GM10847 (cell line): ENCODE results near the gene ZFR2.

Experiments
- POLR2A ChIP-seq: IDR thresholded peaks from 2 replicates; pipeline ENCODE4 v1.6.1; 2011; ENCODE audit not compliant: insufficient read length; ENCODE audit errors: extremely low read depth

The ZFR2 gene

GRCh38 chr19:3768015-3768747, 100.7 kb downstream of the ZFR2 start:
- no peak for TF ChIP-seq POLR2A

DNA sequence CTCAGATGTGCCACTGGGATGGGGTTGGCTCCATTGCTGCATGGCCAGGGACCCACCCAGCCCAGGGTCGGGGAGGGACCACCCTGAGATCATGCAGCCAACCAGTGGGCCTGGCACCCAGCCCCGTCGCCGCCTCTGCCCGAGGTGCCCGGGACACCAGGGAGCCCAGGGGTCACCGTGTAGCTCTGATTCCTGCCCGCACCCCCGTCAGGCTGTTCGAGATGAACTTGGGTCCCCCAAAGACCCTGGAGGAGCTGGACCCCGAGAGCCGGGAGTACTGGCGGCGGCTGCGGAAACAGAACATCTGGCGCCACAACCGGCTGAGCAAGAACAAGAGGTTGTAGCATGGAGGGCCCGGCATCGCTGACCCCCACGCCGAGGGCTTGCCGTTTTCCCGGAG, 101.8 kb downstream of the ZFR2 start:
- no peak for TF ChIP-seq POLR2A

- no peak for TF ChIP-seq POLR2A
These were observed 102.3 kb downstream of the ZFR2 start for GRCh38 chr19:3766520-3766919.

GRCh38 chr19:3765121-3765520, 103.7 kb downstream of the ZFR2 start:
- no peak for TF ChIP-seq POLR2A

DNA sequence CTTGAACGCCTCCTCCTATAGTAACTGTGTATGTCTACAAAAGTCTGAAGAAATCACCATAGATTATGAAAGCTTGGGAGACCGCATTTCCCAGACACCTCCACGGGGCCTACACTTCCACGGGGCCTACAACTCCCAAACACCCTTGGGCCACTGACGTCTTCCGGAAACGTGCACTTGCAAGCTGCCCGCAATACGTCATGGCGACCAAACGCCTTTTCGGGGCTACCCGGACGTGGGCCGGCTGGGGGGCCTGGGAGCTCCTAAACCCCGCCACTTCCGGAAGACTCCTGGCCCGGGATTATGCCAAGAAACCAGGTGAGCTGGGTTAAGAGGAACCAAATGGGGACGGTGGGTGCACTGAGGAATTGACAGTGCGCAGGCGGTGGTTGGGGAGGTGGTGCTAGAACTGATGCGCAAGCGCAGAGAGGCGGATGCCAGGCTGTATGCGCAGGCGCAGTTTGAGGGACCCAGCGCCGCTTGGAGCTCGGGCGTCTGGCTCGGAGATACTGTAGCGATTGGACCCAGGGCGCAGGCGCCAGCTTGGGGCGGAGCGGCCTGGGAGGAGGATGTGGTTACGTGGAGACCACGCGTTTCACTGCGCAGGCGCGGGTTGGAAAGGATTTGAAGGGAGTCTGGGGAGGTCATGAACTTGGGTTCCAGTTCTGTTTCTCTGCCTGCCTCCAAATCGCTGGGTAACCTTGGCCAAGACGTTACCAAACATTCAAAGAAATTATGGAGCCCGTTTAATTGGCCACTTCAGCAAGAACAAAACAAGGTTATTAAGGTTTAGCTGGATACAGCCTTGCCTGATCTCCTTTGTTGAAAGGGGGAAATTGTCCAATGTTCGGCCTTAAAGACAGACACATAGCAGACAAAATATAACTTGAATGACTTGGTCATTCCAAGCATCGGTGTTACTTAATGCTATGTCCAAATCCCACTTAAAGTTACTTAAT, 106.1 kb downstream of the ZFR2 start, which contains the start of gene MRPL54:
MRPL54 (plus strand) TSS at position 182 of the 959 bp plus-strand sequence; CDS start at position 201, 19 bp downstream.
- TF ChIP-seq POLR2A: peak; percentile 71

- TF ChIP-seq POLR2A: no peak
These were observed 106.7 kb downstream of the ZFR2 start for GRCh38 chr19:3762130-3762473.

DNA sequence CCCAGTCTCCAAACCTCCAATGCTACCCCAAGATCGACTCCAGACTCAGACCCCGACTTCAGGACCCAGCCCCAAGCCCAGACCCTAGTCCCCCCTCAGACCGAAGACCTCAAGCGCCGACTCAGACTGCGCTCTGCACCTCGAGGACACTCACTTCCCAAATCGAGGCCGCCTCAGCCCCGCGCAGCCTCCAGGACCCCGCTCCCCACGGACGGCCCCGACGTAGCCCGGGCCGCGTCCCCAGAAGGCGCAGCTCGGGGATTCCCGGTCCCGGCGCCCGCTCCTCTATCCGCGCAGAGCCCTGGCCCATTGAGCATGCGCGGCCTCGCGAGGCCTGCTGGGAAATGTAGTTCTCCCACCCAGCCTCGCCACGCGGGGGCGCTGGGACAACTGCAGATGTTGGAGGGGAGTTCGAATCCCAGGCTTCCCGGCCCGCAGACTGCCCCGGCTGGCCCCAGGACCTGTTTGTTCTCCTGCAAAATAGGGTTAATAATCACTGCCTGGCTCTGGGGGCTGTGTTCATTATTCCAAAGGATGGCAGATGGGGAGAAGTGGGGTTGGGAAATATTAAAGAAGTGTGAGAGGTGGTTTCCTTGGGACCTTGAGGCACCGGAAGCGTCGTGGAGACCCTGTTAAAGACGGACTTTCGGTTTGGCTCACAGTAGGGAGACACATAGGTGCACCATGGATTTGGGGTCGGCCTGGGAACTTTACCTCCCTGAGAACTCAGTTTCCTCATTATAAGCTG, 107.3 kb downstream of the ZFR2 start, which contains the start of gene APBA3:
APBA3 (minus strand) TSS at position 311 of the 748 bp plus-strand sequence. CDS start 1,428 bp downstream, outside the sequence.
- TF ChIP-seq POLR2A: peak; percentile 90

GRCh38 chr19:3760871-3761361, 107.9 kb downstream of the ZFR2 start:
- TF ChIP-seq POLR2A: no peak

DNA sequence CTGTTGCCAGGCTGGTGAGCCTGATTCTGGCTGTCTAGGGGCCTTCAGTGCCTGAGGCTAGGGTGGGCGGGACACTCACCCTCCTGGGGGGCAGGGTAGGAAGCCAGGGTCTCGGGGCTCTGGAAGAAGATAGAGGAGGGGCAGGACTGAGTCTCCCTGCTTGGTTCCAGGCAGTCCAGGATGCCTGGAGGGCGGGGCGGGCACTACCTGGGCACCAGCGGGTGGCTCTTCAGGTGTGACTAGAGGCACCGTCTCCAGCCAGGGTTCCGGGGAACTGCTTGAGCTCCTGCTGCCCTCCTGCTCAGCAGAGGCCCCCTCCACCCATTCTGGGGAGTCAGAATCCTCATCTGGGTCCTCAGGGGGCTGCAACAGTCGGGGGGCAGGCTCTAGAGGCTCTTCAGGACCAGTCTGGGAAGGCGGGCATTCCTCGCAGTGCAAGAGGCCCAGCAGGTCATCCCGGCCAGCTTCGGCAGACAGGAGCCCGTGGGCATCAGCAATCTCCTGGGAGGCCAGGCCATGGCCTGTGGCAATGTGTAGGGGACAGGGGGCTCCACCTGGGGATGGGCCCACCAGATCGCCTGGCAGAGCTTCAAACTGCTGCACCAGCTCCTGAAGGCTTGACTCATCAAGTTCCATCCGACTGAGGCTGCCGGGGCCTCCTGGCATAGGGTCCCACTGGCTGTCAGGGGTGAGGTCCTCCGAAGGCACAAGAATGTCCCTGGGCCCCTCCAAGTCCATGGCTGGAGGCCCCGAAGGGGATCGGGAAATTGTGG, 109.2 kb downstream of the ZFR2 start:
- no peak for TF ChIP-seq POLR2A
